Fibroblast of mammary gland (primary cell): ENCODE results near the gene PCNX2.
A peak's percentile ranks its signal among the peaks of the same experiment; 100 is the strongest.

Source experiments
- DNase-seq: peaks from one replicate; pipeline ENCODE4 v3.0.0-alpha.2; 2010; ENCODE audit warnings: low read depth
- H3K4me3 ChIP-seq: 2 replicates; pipeline ENCODE4 v1.5.1; 2011; ENCODE audit warnings: low read depth, mild to moderate bottlenecking, low read length, moderate library complexity; ENCODE audit not compliant: control insufficient read depth
- TF ChIP-seq, protein P1 (sequence below): conservative IDR thresholded peaks from 2 replicates; pipeline ENCODE4 v1.5.1; 2011; ENCODE audit warnings: low read depth, low read length, inconsistent platforms; ENCODE audit not compliant: control insufficient read depth, insufficient read depth

Gene PCNX2

DNA sequence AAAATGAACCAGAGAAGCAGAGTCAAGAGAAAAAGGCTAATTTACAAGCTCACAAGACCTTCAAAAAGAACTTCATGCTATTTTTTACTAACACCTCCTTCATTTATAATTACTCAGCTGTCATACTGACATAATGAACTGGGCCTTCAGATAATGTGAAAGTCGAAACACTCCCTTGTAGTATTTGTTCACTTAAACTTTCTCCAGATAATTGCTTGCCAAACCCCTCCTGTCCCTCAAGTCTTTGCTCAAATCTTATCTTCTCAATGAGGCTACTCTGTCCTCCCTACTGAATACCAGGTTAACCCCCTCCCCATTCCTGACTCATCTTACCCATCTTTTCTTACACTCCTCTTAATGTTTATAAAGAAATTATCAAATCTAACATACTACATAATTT, 20.9 kb upstream of the PCNX2 start:
- no peak for DNase-seq
- no peak overlapping the region for H3K4me3 ChIP-seq
- TF ChIP-seq, protein P1, sequence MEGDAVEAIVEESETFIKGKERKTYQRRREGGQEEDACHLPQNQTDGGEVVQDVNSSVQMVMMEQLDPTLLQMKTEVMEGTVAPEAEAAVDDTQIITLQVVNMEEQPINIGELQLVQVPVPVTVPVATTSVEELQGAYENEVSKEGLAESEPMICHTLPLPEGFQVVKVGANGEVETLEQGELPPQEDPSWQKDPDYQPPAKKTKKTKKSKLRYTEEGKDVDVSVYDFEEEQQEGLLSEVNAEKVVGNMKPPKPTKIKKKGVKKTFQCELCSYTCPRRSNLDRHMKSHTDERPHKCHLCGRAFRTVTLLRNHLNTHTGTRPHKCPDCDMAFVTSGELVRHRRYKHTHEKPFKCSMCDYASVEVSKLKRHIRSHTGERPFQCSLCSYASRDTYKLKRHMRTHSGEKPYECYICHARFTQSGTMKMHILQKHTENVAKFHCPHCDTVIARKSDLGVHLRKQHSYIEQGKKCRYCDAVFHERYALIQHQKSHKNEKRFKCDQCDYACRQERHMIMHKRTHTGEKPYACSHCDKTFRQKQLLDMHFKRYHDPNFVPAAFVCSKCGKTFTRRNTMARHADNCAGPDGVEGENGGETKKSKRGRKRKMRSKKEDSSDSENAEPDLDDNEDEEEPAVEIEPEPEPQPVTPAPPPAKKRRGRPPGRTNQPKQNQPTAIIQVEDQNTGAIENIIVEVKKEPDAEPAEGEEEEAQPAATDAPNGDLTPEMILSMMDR, result no peak

DNA sequence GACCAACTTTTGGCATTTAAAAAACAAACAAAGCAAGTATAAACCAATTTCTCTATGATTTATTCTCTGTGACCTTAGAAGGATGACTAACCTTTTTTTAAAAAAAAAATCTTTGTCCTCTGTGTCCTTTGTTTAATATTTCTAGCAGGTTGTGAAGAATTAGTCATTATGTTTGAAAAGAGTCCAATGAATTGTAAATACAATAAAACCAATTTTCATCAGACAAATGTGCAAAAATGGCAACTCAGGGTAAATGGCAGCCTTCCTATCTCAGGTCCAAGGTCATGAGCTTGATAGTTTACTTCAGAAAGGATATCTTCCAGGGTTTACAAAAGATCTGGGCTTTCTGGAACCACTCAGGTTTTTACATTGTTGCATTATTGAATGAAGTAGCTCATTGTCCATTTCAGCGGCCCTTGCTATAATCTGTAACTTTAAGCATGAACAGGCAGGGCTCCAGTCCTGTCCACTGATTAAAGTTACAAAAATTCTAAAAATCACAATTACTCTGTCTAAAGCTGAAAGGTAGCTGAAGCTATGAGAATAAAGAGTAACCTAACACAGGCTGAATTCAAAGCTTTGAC, 20.3 kb upstream of the PCNX2 start:
- DNase-seq, result no peak
- H3K4me3 ChIP-seq, result no peak overlapping the region
- TF ChIP-seq, protein P1, result no peak

DNA sequence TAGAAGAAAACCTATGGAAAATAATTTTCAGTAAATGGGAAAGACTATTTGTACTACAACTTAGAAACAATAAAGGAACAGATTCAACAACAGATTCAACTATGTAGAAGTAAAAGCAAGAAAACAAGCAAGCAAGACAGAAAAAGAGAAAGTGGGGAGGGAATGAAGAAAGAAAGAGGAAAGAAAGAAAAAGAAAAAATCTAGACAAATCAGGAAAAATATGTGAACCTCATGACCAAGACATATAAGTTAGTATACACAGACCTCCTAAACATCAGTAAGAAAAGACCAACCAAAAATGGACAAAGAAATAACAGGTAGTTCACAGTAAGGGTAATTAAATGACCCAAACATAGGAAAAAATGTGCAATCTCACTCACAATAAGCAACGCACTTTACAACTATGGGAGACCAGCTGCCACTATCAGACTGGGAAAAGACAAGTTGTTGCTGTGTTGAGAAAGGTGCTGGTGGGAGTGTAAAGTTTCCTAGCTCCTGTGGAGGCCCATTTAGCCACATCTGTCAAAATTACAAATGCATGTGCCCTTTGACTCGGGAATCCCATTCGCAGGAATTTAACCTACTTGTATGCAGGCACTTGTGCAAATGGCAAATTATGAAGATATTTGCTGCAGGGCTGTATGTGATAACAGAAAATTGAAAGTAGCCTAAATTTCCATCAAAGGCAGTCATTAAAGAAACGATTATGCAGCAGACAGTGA, 18.1 kb upstream of the PCNX2 start:
- DNase-seq, result no peak
- H3K4me3 ChIP-seq, result no peak overlapping the region

DNA sequence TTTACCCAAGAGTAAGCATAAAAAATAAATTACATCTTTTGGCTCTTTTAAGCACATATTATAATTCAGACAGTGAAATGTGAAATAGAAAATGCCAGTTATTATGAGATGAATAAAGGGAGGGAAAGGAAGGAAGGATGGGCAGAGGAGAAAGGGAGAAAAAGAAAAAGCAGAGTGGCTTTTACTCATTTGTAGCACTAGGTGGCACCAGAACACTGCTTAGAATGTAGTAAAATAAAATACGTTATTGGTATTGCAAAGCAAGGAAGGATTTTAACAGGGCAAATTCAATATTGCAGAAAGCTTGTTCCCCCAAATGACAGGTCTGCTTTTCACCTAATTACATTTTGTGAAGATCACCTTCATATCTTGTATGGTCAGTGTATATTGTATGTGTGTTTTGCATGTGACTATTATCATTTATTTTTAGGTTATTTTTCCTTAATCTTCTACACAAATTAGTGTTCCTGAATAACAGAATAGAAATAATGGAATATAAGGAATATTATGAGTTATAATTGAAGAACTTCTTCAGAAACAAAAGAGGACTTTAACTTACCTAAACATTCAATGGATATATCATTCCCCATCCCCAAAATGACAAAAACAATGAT, 9.1 kb upstream of the PCNX2 start:
- no peak overlapping the region for H3K4me3 ChIP-seq
- DNase-seq, result peak; percentile 35
- TF ChIP-seq, protein P1, result peak; percentile 87

More for the DNA sequence above, 18.1 kb upstream of the PCNX2 start:
- TF ChIP-seq, protein P1, result no peak

DNA sequence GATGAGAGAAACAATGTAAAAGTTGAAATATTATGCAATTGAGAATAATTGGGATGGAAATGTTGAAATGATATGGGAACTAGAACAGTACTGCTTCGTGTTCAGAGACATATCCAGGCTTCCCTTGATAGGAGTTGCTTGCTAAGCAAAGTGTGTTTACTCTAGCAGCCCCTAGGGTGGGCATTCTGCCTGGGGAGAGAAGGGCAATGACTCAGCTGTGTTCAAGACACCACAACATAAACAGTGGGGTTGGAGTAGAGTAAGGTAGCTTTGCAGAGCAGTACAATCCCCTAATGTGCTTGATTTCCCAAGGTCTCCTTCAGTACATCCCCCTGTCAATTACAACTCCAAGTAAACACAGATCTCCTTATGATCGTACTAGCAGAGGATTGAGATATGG, 4.8 kb upstream of the PCNX2 start:
- H3K4me3 ChIP-seq, result no peak overlapping the region
- TF ChIP-seq, protein P1, result no peak
- DNase-seq, result peak; percentile 10

DNA sequence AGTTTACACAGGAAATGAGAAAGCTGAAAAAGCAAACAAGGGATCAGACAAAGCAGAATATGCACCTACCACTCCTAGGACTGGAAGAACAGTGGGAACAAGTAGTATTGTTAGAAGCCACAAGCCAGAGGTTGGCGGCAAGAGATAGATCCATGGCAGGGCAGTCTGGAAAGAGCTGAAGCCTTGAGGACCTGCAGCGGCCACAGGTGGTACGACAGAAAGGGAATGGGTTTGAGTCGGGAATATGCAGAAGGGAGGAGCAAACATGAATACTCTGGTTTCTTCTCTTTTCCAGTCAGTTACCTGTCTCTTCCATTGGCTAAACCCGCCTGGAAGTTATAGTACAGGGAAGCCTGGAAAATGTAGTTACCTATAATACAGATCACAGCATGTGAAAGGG, 3.9 kb upstream of the PCNX2 start:
- TF ChIP-seq, protein P1, result no peak
- DNase-seq, result no peak
- H3K4me3 ChIP-seq, result no peak overlapping the region
